Stomach (tissue), 9 donors: ENCODE data around the gene S100A8. TPM values are rescaled to one million over a fixed set of nuclear protein-coding genes. Genes with fewer than 3 reads are reported as not detected.

Experiments used
- DNase-seq, 2 donors: peaks; one replicate each; pipeline versions ENCODE4 v3.0.0 to v3.0.0-alpha.2; 2013 to 2019
- H3K27ac ChIP-seq, 5 donors: fragments of 200-600 bp in 4 of 5; sonication (generic) in 4 of 5; one replicate each; pipeline ENCODE4 v1.5.1; 2013 to 2019; ENCODE audit warnings: mild to moderate bottlenecking in 1 of 5, moderate library complexity in 1 of 5
- H3K27me3 ChIP-seq, 3 donors: fragments of 200-600 bp; sonication (generic); one replicate each; pipeline ENCODE4 v1.5.1; 2017 to 2019; ENCODE audit warnings: mixed run types in 1 of 3
- H3K36me3 ChIP-seq, 4 donors: fragments of 200-600 bp; sonication (generic); 1 replicate in 3 of 4; 2 replicates in 1 of 4; pipeline ENCODE4 v1.5.1; 2016 to 2019
- H3K4me1 ChIP-seq, 4 donors: fragments of 200-600 bp; sonication (generic); one replicate each; pipeline ENCODE4 v1.5.1; 2016 to 2019
- H3K4me3 ChIP-seq, 4 donors: fragments of 200-600 bp; sonication (generic) in 3 of 4; one replicate each; pipeline ENCODE4 v1.5.1; 2016 to 2019; ENCODE audit warnings: mild to moderate bottlenecking in 1 of 4
- H3K9me3 ChIP-seq, 4 donors: fragments of 200-600 bp; sonication (generic); one replicate each; pipeline ENCODE4 v1.5.1; 2016 to 2019
- EP300 ChIP-seq: sonication (generic); formaldehyde crosslinking; IDR thresholded peaks from one replicate; pipeline ENCODE4 v1.6.1; 2017; ENCODE audit warnings: antibody characterized with exemption
- POLR2A ChIP-seq, 4 donors: fragments of 450-650 bp; IDR thresholded peaks; one replicate each; pipeline ENCODE4 v1.6.1; 2016; ENCODE audit warnings: antibody characterized with exemption in 4 of 4, control low read depth in 2 of 4, mild to moderate bottlenecking in 1 of 4, moderate library complexity in 1 of 4
- POLR2AphosphoS5 ChIP-seq, 3 donors: sonication (generic); formaldehyde crosslinking; IDR thresholded peaks; one replicate each; pipeline ENCODE4 v1.6.1; 2016; ENCODE audit warnings: antibody characterized with exemption in 3 of 3
- WGBS, 5 donors: extraction: QIAGEN DNeasy Blood & Tissue Kit in 3 of 5; methylation state at CpG; one replicate each; pipeline versions ENCODE4 v1.1.5 to v1.1.7; 2013 to 2018; 5-methylcytosine and 5-hydroxymethylcytosine counted together
- intact Hi-C: fragments of 100-400 bp; cut with DNase I; formaldehyde crosslinking; loops from one replicate; pipeline ENCODE4 v1.15.1; 2023; ENCODE audit warnings: low total_unique reads
- polyA plus RNA-seq, 3 donors: library from polyadenylated mRNA; stranded (reverse); fragments of 200-250 nt; gene quantifications; one replicate each; pipeline ENCODE4 v1.2.3, GENCODE V29; 2013
- total RNA-seq, 5 donors: library from RNA; depleted of rRNA; stranded (reverse); fragments of >200 nt; gene quantifications; one replicate each; pipeline versions ENCODE4 v1.1.0 to v1.2.3, GENCODE V29; 2014 to 2016
- TF ChIP-seq, protein P1 (sequence below), 7 experiments: fragments of 450-650 bp in 4 of 7; fragments of 200-600 bp in 3 of 7; sonication (generic) in 3 of 7; IDR thresholded peaks; one replicate each; pipeline ENCODE4 v1.5.1; 2016 to 2019; ENCODE audit warnings: antibody characterized with exemption in 7 of 7, control low read depth in 2 of 7, mild to moderate bottlenecking in 1 of 7
- donor health status: healthy with polysubstance abuse.
- donor health status: Bipolar disorder and iron deficiency.
- donor health status: healthy.

Gene S100A8
- total and polyA plus RNA-seq, 8 donors: 16.8 to 21,822 (median 86.4) TPM; not detected in 1

DNA sequence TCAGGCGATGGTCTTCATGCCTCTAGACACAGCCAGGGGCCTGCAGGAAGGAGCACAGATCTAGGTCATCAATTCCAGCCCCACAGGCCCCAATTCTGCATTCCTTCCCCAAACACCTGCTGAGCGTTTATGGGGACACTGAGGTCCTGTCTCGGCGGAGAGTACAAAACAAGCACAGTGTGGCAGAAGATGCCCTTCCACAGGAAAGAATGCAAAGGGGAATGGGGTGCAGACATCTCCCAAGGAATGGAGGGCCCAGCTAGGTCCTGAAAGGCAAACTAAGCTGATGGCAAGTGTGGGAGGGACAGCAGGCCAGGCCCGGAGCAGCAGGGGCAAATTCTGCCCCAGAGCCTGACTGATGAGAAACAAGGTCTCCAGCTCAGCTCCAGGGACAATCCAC, 3.5 kb upstream of the S100A8 start:
- Histone ChIP-seq H3K36me3 (no peaks in the 10 kb centered on the region), H3K4me3 (no peak overlapping the region), H3K27ac (peak overlapping the region in 1 of 5 donors; percentile 0), H3K9me3 (no peaks in the 10 kb centered on the region), H3K4me1 (no peaks in the 10 kb centered on the region), H3K27me3 (peaks cover 0 to 85% (median 20%) of the 10 kb centered on the region in 3 donors)
- TF ChIP-seq, protein P1, sequence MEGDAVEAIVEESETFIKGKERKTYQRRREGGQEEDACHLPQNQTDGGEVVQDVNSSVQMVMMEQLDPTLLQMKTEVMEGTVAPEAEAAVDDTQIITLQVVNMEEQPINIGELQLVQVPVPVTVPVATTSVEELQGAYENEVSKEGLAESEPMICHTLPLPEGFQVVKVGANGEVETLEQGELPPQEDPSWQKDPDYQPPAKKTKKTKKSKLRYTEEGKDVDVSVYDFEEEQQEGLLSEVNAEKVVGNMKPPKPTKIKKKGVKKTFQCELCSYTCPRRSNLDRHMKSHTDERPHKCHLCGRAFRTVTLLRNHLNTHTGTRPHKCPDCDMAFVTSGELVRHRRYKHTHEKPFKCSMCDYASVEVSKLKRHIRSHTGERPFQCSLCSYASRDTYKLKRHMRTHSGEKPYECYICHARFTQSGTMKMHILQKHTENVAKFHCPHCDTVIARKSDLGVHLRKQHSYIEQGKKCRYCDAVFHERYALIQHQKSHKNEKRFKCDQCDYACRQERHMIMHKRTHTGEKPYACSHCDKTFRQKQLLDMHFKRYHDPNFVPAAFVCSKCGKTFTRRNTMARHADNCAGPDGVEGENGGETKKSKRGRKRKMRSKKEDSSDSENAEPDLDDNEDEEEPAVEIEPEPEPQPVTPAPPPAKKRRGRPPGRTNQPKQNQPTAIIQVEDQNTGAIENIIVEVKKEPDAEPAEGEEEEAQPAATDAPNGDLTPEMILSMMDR (IDR thresholded peaks at IDR 0.05): no peak
- no peak for TF ChIP-seq POLR2A (IDR thresholded peaks at IDR 0.05)
- intact Hi-C loops: no loop called here
- DNase-seq: no peak
- WGBS, 5 donors: 68 to 80% (median 72%) methylated on average over 5 of the region's 5 CpGs

DNA sequence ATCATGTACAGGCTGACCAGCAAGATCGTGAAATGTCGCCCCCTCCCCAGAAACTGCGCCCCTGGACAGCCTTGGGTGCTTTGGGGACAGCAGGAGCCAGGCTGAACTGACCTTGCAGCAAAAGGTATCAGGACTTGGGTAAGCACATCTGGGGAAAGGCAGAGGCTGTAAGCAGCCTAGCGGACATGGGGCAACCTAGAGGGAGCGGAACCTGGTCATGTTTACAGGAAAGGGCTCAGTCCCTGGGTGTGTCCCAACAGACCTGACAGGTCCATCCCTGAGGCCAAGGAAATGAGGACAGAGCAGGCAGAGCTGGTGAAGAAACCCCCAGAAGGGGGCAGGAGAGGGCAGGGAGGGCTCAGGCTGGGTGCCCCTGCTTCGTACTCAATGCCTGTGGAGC, 3.1 kb upstream of the S100A8 start:
- peaks cover 0 to 80% (median 20%) of the 10 kb centered on the region in 3 donors for H3K27me3 ChIP-seq
- peak overlapping the region in 2 of 5 donors; percentile 0 to 43 for H3K27ac ChIP-seq
- WGBS, 5 donors: 59 to 83% (median 72%) methylated on average over 6 of the region's 6 CpGs
- no peaks in the 10 kb centered on the region for H3K4me1 ChIP-seq
- TF ChIP-seq POLR2A (IDR thresholded peaks at IDR 0.05): no peak
- no peak for TF ChIP-seq EP300
- TF ChIP-seq, protein P1 (IDR thresholded peaks at IDR 0.05): no peak
- TF ChIP-seq POLR2AphosphoS5 (IDR thresholded peaks at IDR 0.05): no peak
- no peaks in the 10 kb centered on the region for H3K9me3 ChIP-seq
- intact Hi-C loops: no loop called here
- H3K36me3 ChIP-seq: no peaks in the 10 kb centered on the region
- DNase-seq: no peak
- no peak overlapping the region for H3K4me3 ChIP-seq

DNA sequence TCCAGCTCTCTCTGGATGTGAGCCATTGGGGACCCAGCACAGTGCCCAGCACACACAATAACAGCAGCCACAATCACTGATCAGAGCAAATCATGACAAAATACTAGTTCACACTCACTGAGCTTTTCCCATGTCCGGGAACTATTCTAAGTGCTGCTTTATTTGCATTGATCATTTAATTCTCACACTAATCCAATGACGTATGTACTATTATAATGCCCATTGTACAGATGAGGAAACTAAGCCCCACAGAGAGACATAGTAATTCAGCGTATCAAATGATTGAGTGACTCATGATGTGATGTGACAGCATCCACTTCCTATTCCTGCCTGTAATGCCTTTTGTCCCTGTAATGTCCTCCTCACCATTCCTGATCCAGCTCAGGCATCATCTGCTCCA, 1.9 kb upstream of the S100A8 start:
- Histone ChIP-seq H3K9me3 (no peaks in the 10 kb centered on the region), H3K27ac (peak overlapping the region in 1 of 5 donors; percentile 43), H3K4me1 (no peaks in the 10 kb centered on the region), H3K36me3 (no peaks in the 10 kb centered on the region), H3K27me3 (peaks cover 0 to 69% (median 20%) of the 10 kb centered on the region in 3 donors), H3K4me3 (no peak overlapping the region)
- intact Hi-C loops: no loop called here
- WGBS, 5 donors: 83 to 88% (median 84%) methylated on average over 3 of the region's 3 CpGs
- TF ChIP-seq EP300 (no peak), POLR2A (IDR thresholded peaks at IDR 0.05) (no peak), POLR2AphosphoS5 (IDR thresholded peaks at IDR 0.05) (no peak)
- TF ChIP-seq, protein P1 (IDR thresholded peaks at IDR 0.05): no peak
- DNase-seq: no peak

DNA sequence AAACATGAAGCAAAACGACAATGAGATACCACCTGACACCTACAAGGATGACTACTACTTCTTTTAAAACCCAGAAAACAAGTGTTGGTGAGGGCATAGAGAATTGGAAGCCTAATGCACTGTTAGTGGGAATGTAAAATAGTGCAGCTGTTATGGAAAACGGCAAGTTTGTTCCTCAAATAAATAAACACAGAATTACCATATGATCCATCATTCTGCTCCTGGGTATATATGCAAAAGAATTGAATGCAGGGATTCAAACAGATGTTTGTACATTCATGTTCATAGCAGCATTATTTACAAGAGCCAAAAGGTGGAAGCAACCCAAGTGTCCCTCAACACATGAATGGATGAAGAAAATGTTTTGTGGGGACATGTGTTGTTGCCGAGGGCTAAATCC, 1.4 kb upstream of the S100A8 start:
- peaks cover 0 to 64% (median 20%) of the 10 kb centered on the region in 3 donors for H3K27me3 ChIP-seq
- no peaks in the 10 kb centered on the region for H3K4me1 ChIP-seq
- 51 to 58% (median 57%) methylated on average over 3 of the region's 3 CpGs for WGBS, 5 donors
- no peaks in the 10 kb centered on the region for H3K9me3 ChIP-seq
- TF ChIP-seq POLR2AphosphoS5 (IDR thresholded peaks at IDR 0.05): no peak
- no peak for TF ChIP-seq EP300
- TF ChIP-seq POLR2A (IDR thresholded peaks at IDR 0.05): no peak
- TF ChIP-seq, protein P1 (IDR thresholded peaks at IDR 0.05): no peak
- no peaks in the 10 kb centered on the region for H3K36me3 ChIP-seq
- no peak overlapping the region for H3K4me3 ChIP-seq
- intact Hi-C loops: no loop called here
- DNase-seq: no peak
- H3K27ac ChIP-seq: peak overlapping the region in 1 of 5 donors; percentile 13
